ENCODE data around the gene TAS2R9. TPM values are rescaled to one million over a fixed set of nuclear protein-coding genes. Genes with fewer than 3 reads are reported as not detected.

Gene TAS2R9
- total and polyA plus RNA-seq, 7 donors: not detected

DNA sequence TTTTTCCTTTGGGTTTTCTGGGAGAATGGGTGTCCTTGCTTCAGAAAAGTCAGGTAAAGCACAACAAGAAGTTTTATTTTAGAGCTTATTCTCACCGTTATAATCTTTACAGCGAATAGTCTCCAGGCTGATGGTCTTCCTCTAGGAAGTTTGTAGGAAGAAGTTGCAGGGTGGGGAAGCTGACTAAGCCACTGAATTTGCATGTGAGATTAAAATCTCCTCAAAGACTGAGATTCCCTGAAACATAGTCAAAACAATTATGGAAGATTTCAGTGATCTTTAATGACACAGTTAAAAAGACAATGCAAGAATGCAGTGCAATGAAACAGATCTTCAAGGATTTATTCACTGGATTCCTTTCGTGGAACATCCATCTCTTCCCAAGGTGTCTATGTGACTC lies 15.0 kb upstream of the TAS2R9 start:
- Histone ChIP-seq H3K4me1 (no peaks in the 10 kb centered on the region), H3K36me3 (no peaks in the 10 kb centered on the region), H3K27me3 (no peaks in the 10 kb centered on the region), H3K9me3 (no peaks in the 10 kb centered on the region), H3K27ac (no peak overlapping the region), H3K4me3 (no peak overlapping the region)
- intact Hi-C loops (cut with DNase I): no loop called here
- TF ChIP-seq POLR2AphosphoS5 (IDR thresholded peaks at IDR 0.05) (no peak), EP300 (IDR thresholded peaks at IDR 0.05) (no peak), POLR2A (IDR thresholded peaks at IDR 0.05) (no peak)
- TF ChIP-seq, protein P1, sequence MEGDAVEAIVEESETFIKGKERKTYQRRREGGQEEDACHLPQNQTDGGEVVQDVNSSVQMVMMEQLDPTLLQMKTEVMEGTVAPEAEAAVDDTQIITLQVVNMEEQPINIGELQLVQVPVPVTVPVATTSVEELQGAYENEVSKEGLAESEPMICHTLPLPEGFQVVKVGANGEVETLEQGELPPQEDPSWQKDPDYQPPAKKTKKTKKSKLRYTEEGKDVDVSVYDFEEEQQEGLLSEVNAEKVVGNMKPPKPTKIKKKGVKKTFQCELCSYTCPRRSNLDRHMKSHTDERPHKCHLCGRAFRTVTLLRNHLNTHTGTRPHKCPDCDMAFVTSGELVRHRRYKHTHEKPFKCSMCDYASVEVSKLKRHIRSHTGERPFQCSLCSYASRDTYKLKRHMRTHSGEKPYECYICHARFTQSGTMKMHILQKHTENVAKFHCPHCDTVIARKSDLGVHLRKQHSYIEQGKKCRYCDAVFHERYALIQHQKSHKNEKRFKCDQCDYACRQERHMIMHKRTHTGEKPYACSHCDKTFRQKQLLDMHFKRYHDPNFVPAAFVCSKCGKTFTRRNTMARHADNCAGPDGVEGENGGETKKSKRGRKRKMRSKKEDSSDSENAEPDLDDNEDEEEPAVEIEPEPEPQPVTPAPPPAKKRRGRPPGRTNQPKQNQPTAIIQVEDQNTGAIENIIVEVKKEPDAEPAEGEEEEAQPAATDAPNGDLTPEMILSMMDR (IDR thresholded peaks at IDR 0.05): no peak
- DNase-seq: no peak
- 85 to 89% methylated on average over 3 of the region's 3 CpGs for WGBS, 2 donors

DNA sequence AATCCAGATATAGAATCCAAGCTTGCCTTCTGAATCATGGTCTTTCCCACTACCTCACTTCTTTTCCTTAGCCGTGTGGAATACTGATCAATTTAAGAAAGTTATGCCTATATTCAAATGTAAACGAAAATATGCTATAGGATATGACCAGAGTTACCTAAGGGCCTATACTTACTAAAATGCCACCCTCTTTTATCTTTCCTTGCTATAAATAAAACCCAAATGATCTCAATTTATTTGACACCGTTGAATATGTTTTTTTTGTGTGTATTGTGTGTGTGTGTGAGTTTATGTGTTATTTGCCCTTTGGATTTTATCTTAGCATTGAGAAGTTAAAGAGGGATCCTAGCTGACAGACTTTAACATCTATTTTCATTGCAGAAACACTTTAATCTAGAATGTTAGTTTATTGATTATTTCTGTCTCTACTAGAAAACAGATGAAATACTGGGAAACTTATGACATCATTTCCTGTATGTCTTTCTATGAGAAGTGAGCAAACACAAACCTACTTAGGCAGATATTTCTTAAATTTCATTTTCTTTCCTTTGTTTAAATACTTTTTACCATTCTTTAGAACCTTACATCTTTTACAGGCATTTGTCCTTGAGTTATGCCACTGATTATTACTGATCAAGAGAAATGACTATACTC lies 2.0 kb upstream of the TAS2R9 start:
- WGBS, 2 donors: 66 to 80% methylated on average over 3 of the region's 3 CpGs
- intact Hi-C loops (cut with DNase I): no loop called here

DNA sequence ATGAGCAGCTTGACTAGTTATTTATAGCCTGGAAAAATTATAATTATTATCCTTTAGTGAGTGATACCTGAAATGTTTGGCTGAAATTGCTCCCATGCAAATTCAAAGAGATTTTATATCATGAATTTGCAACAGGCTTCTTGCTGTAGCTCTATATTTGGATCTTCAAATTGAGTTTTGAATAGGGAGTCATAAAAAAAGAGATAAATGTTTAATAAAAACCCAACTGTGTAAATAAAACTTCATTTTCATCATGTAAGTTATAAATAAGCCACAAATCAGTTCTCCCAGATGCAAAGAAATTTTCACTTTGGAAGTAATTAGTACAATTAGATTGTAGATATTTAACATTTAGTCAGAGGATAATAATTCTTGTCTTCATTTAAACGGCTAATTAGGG lies 2.8 kb downstream of the TAS2R9 start, which contains the start of gene TAS2R8:
Gene TAS2R8 (minus strand): TSS at position 101 of the 400 bp plus-strand sequence. CDS start 306 bp downstream, outside the sequence.
- 57 to 73% methylated on average over 1 of the region's 1 CpG for WGBS, 2 donors
- TF ChIP-seq POLR2AphosphoS5 (IDR thresholded peaks at IDR 0.05) (no peak), EP300 (IDR thresholded peaks at IDR 0.05) (no peak), POLR2A (IDR thresholded peaks at IDR 0.05) (no peak)
- TF ChIP-seq, protein P1 (IDR thresholded peaks at IDR 0.05): no peak

More for the DNA sequence above, 2.0 kb upstream of the TAS2R9 start:
- H3K4me3 ChIP-seq: no peak overlapping the region
- no peaks in the 10 kb centered on the region for H3K27me3 ChIP-seq
- no peaks in the 10 kb centered on the region for H3K4me1 ChIP-seq
- H3K27ac ChIP-seq: no peak overlapping the region
- H3K36me3 ChIP-seq: no peaks in the 10 kb centered on the region
- DNase-seq: no peak
- H3K9me3 ChIP-seq: peaks cover 0 to 3% (median 0%) of the 10 kb centered on the region in 4 donors
- TF ChIP-seq, protein P1 (IDR thresholded peaks at IDR 0.05): no peak
- TF ChIP-seq POLR2A (IDR thresholded peaks at IDR 0.05): no peak

DNA sequence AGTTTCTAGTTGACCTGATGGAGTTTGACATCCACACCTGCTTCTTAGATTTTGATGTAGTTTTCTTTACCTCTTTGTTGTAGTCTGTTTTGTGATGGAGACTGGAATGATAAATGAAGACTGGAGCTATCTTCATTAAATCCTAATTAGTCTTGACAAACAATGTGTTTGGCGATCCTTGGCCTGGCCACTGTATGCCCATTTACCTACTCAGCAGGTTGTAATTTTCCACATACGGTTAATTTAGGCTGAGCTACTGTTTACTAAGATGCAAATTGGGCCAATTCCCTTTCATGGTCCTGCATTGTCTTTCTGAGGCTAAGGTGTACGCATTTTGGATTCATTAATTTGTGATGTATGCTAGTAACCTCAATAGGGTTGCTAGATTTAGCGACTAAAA lies 7.4 kb downstream of the TAS2R9 start, which contains the start of gene TAS2R7:
Gene TAS2R7 (minus strand): TSS at position 41 of the 400 bp plus-strand sequence. CDS start 57 bp downstream, outside the sequence.
- H3K4me1 ChIP-seq: no peaks in the 10 kb centered on the region
- intact Hi-C loops (cut with DNase I): no loop called here
- 70 to 73% methylated on average over 4 of the region's 4 CpGs for WGBS, 2 donors
- H3K27ac ChIP-seq: no peak within 1 kb of the TSS
- no peak within 1 kb of the TSS for H3K4me3 ChIP-seq
- no peak for DNase-seq
- no peaks in the 10 kb centered on the region for H3K9me3 ChIP-seq
- no peaks in the 10 kb centered on the region for H3K36me3 ChIP-seq
- H3K27me3 ChIP-seq: no peaks in the 10 kb centered on the region
- TF ChIP-seq, protein P1 (IDR thresholded peaks at IDR 0.05): no peak
- no peak for TF ChIP-seq EP300 (IDR thresholded peaks at IDR 0.05)
- TF ChIP-seq POLR2A (IDR thresholded peaks at IDR 0.05): no peak
- no peak for TF ChIP-seq POLR2AphosphoS5 (IDR thresholded peaks at IDR 0.05)

More for the DNA sequence above, 2.8 kb downstream of the TAS2R9 start, which contains the start of gene TAS2R8:
- Histone ChIP-seq H3K9me3 (no peaks in the 10 kb centered on the region), H3K4me3 (no peak within 1 kb of the TSS), H3K4me1 (no peaks in the 10 kb centered on the region), H3K36me3 (no peaks in the 10 kb centered on the region), H3K27ac (no peak within 1 kb of the TSS), H3K27me3 (no peaks in the 10 kb centered on the region)
- no peak for DNase-seq
- intact Hi-C loops (cut with DNase I): no loop called here
